Activated T-helper 1 cell treated with anti-CD3 and anti-CD28 coated beads, Interleukin-12 subunit alpha, Interleukin-12 subunit beta, Interleukin-2, Interleukin-4 antibody, amounts not matched to agents 30 ng/mL and 10 ng/mL and 1 ng/mL, durations not matched to agents 14 hours and 24 hours and 36 hours (primary cell): ENCODE results near the gene WNT9A. TPM values are rescaled to one million over a fixed set of nuclear protein-coding genes. Genes with fewer than 3 reads are reported as not detected.

Experiments
- DNase-seq: peaks from one replicate; pipeline ENCODE4 v3.0.0; 2021; ENCODE audit warnings: low spot score
- H3K27ac Mint-ChIP-seq: one replicate; pipeline ENCODE4 v1.8.0; 2021; ENCODE audit warnings: mild to moderate bottlenecking, mixed read lengths
- H3K27me3 Mint-ChIP-seq: one replicate; pipeline ENCODE4 v1.8.0; 2022; ENCODE audit warnings: mild to moderate bottlenecking, moderate library complexity, mixed read lengths; ENCODE audit not compliant: insufficient read depth
- H3K36me3 Mint-ChIP-seq: one replicate; pipeline ENCODE4 v1.8.0; 2021; ENCODE audit warnings: low read depth, mixed read lengths
- H3K4me1 Mint-ChIP-seq: one replicate; pipeline ENCODE4 v1.8.0; 2021; ENCODE audit warnings: low read depth, mixed read lengths
- H3K4me3 Mint-ChIP-seq: one replicate; pipeline ENCODE4 v1.8.0; 2021; ENCODE audit warnings: mild to moderate bottlenecking, moderate library complexity, mixed read lengths
- H3K9me3 Mint-ChIP-seq: one replicate; pipeline ENCODE4 v1.8.0; 2021; ENCODE audit warnings: mixed read lengths
- intact Hi-C: fragments of 100-400 bp; cut with micrococcal nuclease; formaldehyde crosslinking; loops from one replicate; pipeline ENCODE4 v1.15.1; 2024
- total RNA-seq: library from RNA; stranded (reverse); gene quantifications from 2 replicates; pipeline ENCODE4 v1.2.3, GENCODE V29; 2022

The WNT9A gene
- total RNA-seq, 1 donor from 2014 or later, result not detected

DNA sequence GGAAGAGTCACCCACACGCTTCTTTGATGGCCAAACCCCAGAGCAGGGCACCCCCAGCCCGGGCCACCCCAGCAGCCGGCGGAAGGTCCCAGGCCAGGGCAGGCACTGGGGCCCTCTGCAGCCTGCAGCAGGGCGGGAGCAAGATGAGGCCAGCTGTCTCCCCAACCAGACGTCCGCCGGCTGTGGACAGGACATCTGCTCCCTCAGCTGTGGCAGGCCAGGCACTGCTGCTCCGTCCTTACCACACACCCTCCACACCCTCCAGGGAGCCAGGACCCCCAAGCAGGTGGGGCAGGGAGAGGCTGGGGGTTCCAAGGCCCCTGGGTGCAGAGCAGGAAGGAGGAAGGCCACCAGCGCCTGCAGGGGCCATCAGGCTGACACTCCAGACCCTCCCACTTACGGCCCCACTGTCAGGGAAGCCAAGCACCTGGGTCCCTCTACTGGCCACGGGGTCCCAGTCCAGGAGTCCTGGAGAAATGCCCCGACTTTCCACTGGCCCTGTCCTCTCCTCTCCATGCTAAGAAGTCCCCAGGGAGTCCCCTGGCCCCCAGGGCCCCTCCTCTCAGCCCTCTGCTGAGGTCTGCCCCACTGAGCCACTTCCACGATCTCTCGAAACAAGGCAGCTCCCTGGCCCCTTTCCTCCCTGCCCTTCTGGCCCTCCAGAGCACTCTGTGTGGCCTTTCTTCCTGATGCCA lies 5.6 kb downstream of the WNT9A start:
- H3K9me3 Mint-ChIP-seq, result no peaks in the 10 kb centered on the region
- no peaks in the 10 kb centered on the region for H3K4me1 Mint-ChIP-seq
- no peak for DNase-seq
- H3K27ac Mint-ChIP-seq, result peak overlapping the region; percentile 34
- no peak overlapping the region for H3K4me3 Mint-ChIP-seq
- intact Hi-C loops, result no loop called here
- H3K27me3 Mint-ChIP-seq, result peaks cover 14% of the 10 kb centered on the region
- H3K36me3 Mint-ChIP-seq, result no peaks in the 10 kb centered on the region

DNA sequence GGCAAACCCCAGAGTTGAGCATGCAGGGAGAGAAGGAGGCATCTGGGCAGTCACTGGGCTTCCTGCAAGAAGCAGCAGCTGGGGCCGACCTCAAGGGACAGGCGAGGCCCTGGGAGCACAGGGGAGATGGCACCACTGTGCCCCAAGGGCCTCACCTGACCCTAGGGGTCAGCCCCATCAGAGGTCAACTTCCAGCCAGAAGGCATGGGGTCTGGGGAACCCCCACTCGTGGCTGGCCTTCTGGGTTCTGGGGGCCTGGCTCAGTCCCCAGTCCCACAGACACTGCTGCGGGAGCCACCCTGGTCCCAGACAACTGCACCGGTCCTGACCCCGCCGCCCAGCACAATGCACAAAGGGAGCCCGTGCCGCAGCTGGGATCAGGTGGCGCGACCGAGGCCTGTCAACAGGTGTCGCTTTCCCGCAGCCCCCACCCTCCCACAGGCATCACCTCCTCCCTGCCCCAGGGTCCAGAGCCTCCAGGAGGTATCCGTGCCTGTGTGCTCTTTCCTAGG lies 6.2 kb downstream of the WNT9A start:
- Mint-ChIP-seq H3K36me3 (no peaks in the 10 kb centered on the region), H3K9me3 (peaks cover 4% of the 10 kb centered on the region), H3K4me3 (no peak overlapping the region), H3K27ac (no peak overlapping the region), H3K27me3 (peaks cover 13% of the 10 kb centered on the region), H3K4me1 (no peaks in the 10 kb centered on the region)
- no peak for DNase-seq
- intact Hi-C loops, result no loop called here

DNA sequence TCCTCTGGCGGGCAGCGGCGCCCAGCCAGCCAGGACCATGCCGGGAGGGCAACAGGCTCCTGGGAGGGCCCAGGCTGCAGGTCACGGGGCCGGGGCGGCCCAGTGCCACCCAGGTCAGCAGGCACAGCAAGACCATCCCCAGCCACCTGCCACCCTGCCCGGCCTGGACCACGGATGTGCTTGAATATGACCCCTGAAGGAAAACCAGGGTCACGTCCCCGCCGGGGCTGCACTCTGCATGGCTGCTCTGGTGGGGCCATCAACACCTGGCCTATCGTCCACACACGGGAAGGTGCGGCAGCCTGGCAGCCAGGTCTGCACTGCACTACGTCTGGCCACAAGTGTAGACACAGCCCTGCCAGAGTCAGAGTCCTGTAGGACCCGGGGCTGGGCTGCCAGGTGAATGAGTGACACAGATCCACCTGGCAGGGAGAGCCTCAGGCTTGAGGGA lies 6.9 kb downstream of the WNT9A start:
- no peak for DNase-seq
- no peak overlapping the region for H3K4me3 Mint-ChIP-seq
- intact Hi-C loops, result no loop called here

DNA sequence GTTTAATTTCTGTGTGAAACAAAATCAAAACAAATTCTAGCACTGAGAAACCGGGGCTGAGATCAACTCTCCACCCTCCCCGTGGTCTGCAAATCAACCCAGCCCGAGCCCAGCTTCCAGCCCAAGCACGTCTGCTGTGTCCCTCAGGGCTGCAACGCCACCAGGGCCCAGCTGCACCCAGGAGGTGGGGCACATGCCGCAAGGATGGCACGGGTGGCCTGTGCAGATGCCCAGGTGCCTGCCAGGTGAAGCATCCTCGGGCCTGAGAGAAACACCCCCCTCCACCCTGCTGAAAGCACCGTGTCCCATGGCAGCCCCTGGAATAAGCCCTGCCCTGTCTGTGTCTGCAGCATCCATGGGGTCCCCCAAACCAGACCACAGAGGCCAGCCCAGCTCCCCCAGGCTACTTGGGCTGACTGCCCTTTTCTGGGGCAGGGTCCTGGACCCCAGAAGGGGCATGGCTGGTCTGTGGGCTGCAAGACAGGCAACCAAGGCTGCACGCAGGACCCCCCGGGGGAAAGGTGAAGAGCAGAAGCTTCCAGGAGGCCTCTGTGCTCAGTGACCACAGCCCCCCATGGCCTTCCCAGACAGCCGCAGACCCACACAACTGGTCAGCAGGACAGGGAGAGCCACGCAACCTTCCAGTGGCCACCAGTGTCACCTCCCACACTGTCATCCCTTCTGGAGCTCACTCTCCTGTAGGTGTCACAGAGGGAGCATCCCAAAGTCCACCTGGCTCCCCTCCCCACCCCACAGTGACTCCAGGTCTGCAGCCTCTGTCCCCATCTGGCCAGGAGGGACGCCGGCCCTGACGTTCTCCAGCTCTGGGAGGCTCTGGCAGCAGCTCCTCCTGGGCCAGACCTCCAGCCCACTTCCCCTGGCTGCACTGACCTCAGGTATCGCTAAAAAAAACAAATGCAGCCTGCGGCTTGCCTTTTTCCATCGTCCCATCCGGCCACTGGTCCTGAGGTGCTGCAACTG lies 7.7 kb downstream of the WNT9A start:
- Mint-ChIP-seq H3K27me3 (peaks cover 4% of the 10 kb centered on the region), H3K4me3 (no peak overlapping the region), H3K9me3 (peaks cover 13% of the 10 kb centered on the region), H3K4me1 (peaks cover 6% of the 10 kb centered on the region), H3K27ac (no peak overlapping the region), H3K36me3 (no peaks in the 10 kb centered on the region)
- DNase-seq, result no peak
- intact Hi-C loops, result no loop called here

More for the DNA sequence above, 6.9 kb downstream of the WNT9A start:
- Mint-ChIP-seq H3K27me3 (peaks cover 8% of the 10 kb centered on the region), H3K9me3 (peaks cover 6% of the 10 kb centered on the region), H3K36me3 (no peaks in the 10 kb centered on the region), H3K4me1 (no peaks in the 10 kb centered on the region), H3K27ac (no peak overlapping the region)

DNA sequence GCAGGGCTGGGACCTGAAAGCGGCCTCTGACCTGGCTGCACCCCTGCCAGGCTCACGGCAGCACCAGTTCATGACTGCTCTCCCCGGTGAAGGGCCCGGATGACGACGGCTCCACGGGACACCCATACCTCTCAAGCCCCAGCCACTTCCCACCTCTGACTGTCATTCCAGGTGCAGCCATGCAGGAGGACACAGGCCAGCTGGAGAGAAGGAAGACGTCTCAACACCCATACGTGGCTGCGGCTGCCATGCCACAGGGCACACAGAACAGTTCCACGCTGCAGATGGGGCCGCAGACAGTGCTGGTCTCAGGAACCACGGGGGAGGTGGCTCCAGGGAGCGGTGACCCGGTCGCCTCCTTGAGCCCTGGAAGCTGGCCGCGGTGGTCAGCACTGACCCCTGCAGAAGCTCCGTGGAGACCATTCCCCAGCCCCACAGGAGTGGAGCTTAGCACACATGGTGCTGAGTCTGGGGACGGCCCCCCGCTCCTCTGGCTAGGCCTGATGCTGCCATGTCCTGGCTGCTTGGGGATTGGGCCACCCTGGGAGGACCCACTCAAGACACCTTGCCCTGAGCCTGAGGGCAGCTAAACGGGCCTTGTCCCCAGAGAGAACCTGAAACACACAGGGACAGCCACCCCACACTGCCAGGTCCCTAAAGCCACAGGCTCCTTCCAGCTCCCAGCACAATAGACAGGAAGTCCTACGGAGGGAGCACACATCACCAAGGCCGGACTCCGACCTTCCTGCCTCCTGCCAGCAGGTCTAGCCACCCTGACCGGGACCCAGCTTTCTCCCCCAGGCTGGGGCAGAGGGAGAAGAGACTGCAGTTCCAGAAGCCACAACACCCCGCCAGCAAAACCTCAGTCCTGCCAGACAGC lies 8.6 kb downstream of the WNT9A start:
- DNase-seq, result no peak
- intact Hi-C loops, result no loop called here

DNA sequence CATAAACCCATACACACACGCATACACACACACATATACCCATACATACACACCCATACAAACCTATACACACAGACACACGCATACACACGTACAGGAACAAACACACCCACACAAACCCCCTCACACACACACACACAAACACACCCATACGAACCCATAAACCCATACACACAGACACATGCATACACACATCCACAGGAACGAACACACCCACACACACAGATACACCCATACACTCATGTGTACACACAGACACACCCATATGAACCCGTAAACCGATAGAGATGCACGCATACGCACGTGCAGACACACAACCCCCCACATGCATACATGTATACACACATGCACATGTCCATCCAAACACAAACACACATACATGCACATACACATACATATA lies 9.5 kb downstream of the WNT9A start:
- Mint-ChIP-seq H3K27me3 (no peaks in the 10 kb centered on the region), H3K4me1 (peaks cover 11% of the 10 kb centered on the region), H3K36me3 (no peaks in the 10 kb centered on the region), H3K4me3 (no peak overlapping the region), H3K9me3 (peaks cover 22% of the 10 kb centered on the region), H3K27ac (no peak overlapping the region)
- intact Hi-C loops, result no loop called here
- no peak for DNase-seq

More for the DNA sequence above, 8.6 kb downstream of the WNT9A start:
- Mint-ChIP-seq H3K9me3 (peaks cover 22% of the 10 kb centered on the region), H3K36me3 (no peaks in the 10 kb centered on the region), H3K4me1 (peaks cover 11% of the 10 kb centered on the region), H3K27ac (no peak overlapping the region), H3K27me3 (peaks cover 2% of the 10 kb centered on the region), H3K4me3 (no peak overlapping the region)

DNA sequence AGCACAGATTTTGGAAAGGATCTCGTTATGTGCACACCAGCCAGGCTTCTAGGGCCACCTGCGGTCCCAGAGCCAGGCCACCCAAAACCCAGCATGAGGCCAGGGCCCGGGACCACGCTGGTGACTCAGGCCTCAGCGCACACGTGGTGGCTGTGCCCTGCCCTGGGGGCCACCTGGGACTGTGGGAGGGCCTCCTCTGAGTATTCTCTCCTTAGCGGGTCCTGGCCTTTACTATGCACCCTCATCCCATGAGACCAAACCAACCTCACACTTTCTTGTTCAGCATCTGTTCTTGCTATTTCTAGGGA lies 9.9 kb downstream of the WNT9A start:
- Mint-ChIP-seq H3K4me3 (no peak overlapping the region), H3K27ac (no peak overlapping the region), H3K27me3 (no peaks in the 10 kb centered on the region), H3K36me3 (no peaks in the 10 kb centered on the region), H3K4me1 (peaks cover 11% of the 10 kb centered on the region), H3K9me3 (peaks cover 22% of the 10 kb centered on the region)
- DNase-seq, result no peak
- intact Hi-C loops, result no loop called here

DNA sequence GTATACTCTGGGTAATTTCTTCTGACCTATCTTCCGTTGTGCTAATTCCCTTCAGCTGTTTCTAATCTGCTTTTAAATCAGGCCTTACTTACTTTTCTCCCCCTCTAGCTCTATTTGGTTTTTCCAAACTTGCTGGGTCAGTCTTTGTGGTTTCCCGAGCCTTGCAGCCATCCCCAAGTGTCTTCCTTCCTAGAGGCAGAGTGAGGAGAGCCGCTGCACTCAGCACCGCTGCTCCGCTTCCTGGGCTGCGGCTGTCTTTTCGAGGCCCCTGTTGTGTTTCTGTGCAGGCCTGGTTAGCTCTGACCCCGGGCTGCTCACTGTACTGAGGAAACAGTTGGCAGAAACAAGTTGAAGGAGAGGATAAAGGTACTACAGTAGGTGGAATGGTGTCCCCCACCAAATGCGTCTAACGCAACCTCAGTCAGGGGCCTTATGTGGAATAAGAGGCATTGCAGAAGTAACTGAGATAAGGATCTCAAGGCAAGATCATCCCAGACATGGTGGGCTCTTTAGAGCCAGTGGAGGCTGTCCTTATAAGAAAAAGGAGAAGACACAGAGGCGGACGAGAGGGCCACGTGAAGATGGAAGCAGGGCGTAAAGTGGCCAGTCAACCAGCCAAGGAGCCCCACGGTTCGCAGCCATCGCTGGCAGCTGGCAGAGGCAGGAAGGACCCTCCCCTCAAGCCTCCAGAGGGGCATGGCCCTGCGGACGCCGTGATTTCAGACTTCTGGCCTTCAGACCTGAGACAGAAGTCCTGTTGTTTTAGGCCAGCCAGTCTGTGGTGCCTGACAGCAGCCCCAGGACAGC lies 10.5 kb downstream of the WNT9A start:
- peaks cover 2% of the 10 kb centered on the region for H3K27me3 Mint-ChIP-seq
- H3K9me3 Mint-ChIP-seq, result peaks cover 22% of the 10 kb centered on the region
- H3K36me3 Mint-ChIP-seq, result no peaks in the 10 kb centered on the region
- intact Hi-C loops, result no loop called here
- H3K4me3 Mint-ChIP-seq, result no peak overlapping the region
- H3K4me1 Mint-ChIP-seq, result peaks cover 14% of the 10 kb centered on the region
- DNase-seq, result no peak
- H3K27ac Mint-ChIP-seq, result no peak overlapping the region

DNA sequence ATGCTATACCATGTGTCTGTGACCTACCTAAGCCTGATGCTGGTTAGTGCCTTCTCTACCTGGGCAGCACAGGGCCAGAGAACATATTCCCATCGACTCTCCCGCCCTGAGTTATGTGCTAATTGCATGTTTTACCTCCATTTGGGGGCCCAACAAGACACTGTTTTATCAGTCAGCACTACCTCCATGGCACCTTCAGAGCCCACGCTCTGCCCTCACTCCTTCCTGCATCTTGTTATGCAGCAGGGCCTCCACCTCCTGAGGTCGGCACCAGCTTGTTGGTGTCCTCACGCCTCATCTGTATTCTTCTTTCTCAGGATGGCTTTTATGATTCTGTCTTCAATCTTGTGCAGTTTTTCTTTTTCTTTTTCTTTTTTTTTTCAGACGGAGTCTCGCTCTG lies 11.9 kb downstream of the WNT9A start:
- peaks cover 22% of the 10 kb centered on the region for H3K9me3 Mint-ChIP-seq
- DNase-seq, result no peak
- no peak overlapping the region for H3K27ac Mint-ChIP-seq
- H3K27me3 Mint-ChIP-seq, result peaks cover 7% of the 10 kb centered on the region
- H3K4me3 Mint-ChIP-seq, result no peak overlapping the region
- intact Hi-C loops, result no loop called here
- peaks cover 19% of the 10 kb centered on the region for H3K4me1 Mint-ChIP-seq
- H3K36me3 Mint-ChIP-seq, result no peaks in the 10 kb centered on the region

DNA sequence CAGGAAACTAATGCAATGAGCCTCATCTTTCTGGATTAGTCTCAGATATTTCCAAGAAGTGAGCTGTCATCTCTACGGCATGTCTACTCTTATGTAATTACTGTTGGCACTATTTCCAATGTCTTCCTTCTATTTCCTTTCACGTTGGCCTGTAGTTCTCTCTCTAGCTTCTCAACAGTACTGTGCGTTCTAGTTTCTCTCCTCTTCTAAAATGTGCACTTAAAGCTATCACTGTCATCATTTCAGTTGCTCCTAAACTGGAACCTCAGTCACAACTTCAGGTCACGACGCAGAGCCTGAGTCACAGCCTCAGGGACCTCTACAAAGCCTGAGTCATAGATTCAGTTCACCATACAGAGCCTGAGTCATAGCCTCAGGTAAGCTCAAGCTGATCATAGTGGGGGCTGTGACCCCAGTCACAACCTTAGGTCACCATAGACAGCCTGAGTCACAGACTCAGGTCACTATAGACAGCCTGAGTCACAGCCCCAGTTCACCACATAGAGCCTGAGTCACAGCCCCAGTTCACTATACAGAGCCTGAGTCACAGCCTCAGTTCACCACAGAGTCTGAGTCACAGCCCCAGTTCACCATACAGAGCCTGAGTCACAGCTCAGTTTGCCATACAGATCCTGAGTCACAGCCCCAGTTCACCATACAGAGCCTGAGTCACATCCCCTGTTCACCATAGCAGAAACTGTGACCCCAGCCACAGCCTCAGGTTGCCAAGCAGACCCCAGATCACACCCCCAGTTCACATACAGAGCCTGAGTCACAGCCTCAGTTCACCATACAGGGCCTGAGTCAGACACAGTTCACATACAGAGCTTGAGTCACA lies 13.0 kb downstream of the WNT9A start:
- Mint-ChIP-seq H3K4me1 (peaks cover 19% of the 10 kb centered on the region), H3K9me3 (peaks cover 22% of the 10 kb centered on the region), H3K36me3 (no peaks in the 10 kb centered on the region), H3K27me3 (peaks cover 7% of the 10 kb centered on the region), H3K27ac (peak overlapping the region; percentile 29), H3K4me3 (no peak overlapping the region)
- intact Hi-C loops, result loop anchor here (5.0 kb wide), 1 partner anchor 172 kb away; no protein-coding TSS in a partner anchor
- DNase-seq, result peak; percentile 22

DNA sequence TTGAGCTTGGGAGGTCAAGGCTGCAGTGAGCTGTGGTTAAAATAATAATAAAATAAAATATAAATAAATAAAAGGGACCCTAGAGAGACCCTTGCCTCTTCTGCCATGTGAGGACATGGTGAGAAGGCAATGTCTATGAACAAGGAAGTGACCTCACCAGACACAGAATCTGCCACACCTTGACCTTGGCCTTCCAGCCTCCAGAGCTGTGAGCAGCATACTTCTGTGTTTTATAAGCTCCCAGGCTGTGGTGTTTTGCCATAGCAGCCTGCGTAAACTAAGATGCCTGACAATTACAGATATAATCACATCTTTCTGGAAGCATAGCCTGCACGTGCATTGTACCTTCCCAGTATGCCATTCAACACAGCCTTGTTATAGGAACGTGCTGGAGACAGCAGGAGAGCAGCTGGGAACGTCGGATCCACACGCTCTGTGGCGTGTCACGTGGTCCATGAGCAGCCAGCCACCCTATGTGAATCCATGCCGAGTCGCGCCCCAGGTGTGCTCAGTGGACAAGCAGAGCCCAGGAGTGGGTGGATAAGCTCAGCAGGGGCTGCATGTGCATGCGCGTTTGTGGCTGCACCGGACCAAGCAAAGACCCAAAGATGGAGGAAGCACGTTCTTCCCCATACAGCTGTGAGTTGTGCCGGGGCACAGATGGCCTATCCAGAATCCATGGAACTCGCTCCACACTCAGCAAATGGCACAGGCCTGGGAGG lies 17.8 kb downstream of the WNT9A start:
- H3K4me1 Mint-ChIP-seq, result peaks cover 13% of the 10 kb centered on the region
- intact Hi-C loops, result loop anchor here (5.0 kb wide), 1 partner anchor 168 kb away; no protein-coding TSS in a partner anchor
- no peak overlapping the region for H3K4me3 Mint-ChIP-seq
- H3K27me3 Mint-ChIP-seq, result peaks cover 7% of the 10 kb centered on the region
- H3K9me3 Mint-ChIP-seq, result peaks cover 7% of the 10 kb centered on the region
- DNase-seq, result no peak
- H3K36me3 Mint-ChIP-seq, result no peaks in the 10 kb centered on the region
- no peak overlapping the region for H3K27ac Mint-ChIP-seq
